ENCODE data around the gene TM4SF4. TPM values are rescaled to one million over a fixed set of nuclear protein-coding genes. Genes with fewer than 3 reads are reported as not detected.

TM4SF4 gene
- total and polyA plus RNA-seq, 2 of the 8 experiments (the other 6 are each of a cell fraction or from before 2014, with no cell fraction given): not detected

DNA sequence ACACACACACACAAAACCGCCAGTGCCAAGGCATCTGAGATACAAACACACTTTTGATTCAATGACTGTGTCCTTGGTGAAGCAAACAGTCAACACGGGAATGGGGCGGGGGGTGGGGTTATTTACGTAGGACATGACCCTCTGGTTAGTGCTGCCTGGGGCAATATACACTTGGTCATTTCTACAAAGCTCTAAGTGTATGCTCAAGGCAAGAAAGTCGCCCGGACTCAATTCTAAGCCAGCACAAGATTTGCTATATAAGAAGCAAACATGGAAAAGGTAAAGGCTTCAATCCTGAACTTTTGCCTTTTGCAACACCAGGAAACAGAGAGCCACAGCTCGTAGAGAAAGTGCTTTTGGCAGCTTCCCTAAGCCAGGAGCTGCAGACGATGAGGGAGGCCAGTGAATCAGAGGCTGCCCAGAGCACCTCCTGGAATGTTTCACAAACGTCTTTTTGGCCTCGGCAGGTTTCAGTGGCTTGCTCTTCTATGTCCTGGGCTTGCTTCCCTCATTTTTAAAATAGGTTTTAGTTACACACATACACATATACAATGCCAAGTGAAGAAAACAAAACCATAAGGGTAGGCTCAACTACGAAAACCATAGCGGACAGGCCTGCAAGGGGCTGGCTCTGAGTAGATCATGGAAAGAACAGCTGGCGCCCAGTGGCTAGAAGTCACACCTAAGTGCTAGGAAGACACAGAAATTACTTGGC, 73.6 kb downstream of the TM4SF4 start:
- no peak overlapping the region for H3K18ac ChIP-seq (ENCODE audit: extremely low read depth, low read length)
- H3K23ac ChIP-seq (ENCODE audit: insufficient read length): no peak overlapping the region
- H2BK5ac ChIP-seq (ENCODE audit: low read depth, low read length): 0 out of 2 replicates have a peak overlapping the region, but pooled peaks have one; percentile 25
- 79% methylated on average over 13 of the region's 13 CpGs; no CpG with 5 or more reads in 1 of the 2 experiments for WGBS, 2 experiments (ENCODE audit: extremely low coverage in 1 of 2, insufficient coverage in 1 of 2, insufficient read length in 1 of 2, insufficient replicate concordance in 2 of 2, low coverage in 1 of 2, low lambda C conversion rate in 2 of 2, missing lambda C conversion rate in 1 of 2)
- POLR2A ChIA-PET (ENCODE audit: partially characterized antibody): no interaction called here
- H2BK20ac ChIP-seq (ENCODE audit: low read length): no peak overlapping the region
- H3K4ac ChIP-seq (replicated peaks; ENCODE audit: insufficient read length, low read depth, low read length): no peak overlapping the region
- peak overlapping the region in 1 of 4 experiments; percentile 9; a peak in 1 of 7 replicates for H3K9ac ChIP-seq (replicated peaks in 1 of 4; ENCODE audit: extremely low read depth in 1 of 4, low read depth in 3 of 4, low read length in 3 of 4)
- no peaks in the 10 kb centered on the region for H3K27me3 ChIP-seq (replicated peaks in 1 of 4; ENCODE audit: control insufficient read depth in 3 of 4, extremely low read depth in 1 of 4, insufficient read depth in 3 of 4, low read length in 3 of 4)
- H4K5ac ChIP-seq (ENCODE audit: insufficient read length, low read depth, low read length): no peak overlapping the region
- no peaks in the 10 kb centered on the region for H3K36me3 ChIP-seq (ENCODE audit: control insufficient read depth in 2 of 4, insufficient read depth in 4 of 4, low read length in 3 of 4)
- no peaks in the 10 kb centered on the region; the same call in 1 of the 2 replicates for H3K79me1 ChIP-seq (ENCODE audit: low read depth, low read length)
- H3K27ac ChIP-seq (ENCODE audit: low read depth, low read length): no peak overlapping the region
- H2AK5ac ChIP-seq (ENCODE audit: low read depth, low read length): no peak overlapping the region
- H4K91ac ChIP-seq (replicated peaks; ENCODE audit: insufficient read length, low read length): no peak overlapping the region
- CTCF ChIA-PET (ENCODE audit: partially characterized antibody): interaction anchor here (0.6 to 2.9 kb wide), 6 partner anchors 12 to 195 kb away, joined by 3 to 9 read pairs (median 4); no protein-coding TSS in a partner anchor
- FAIRE-seq (no peak), DNase-seq (ENCODE audit: low read depth in 1 of 2, low spot score in 2 of 2) (no peak)
- H4K20me1 ChIP-seq (replicated peaks in 1 of 2; ENCODE audit: control insufficient read depth in 1 of 2, insufficient read depth in 2 of 2, low read length in 2 of 2): no peaks in the 10 kb centered on the region
- no peak overlapping the region for H3K4me3 ChIP-seq (ENCODE audit: extremely low read depth in 1 of 4, insufficient read depth in 2 of 4, low read depth in 3 of 4, low read length in 4 of 4)
- no peaks in the 10 kb centered on the region for H3K9me3 ChIP-seq (ENCODE audit: insufficient read depth in 2 of 2, low read depth in 1 of 2, low read length in 1 of 2)
- no peak overlapping the region for H3K56ac ChIP-seq (replicated peaks; ENCODE audit: insufficient read length, low read depth, low read length)
- no peak overlapping the region; a peak in 1 of 4 replicates for H3K4me2 ChIP-seq (ENCODE audit: insufficient read depth in 1 of 2, low read depth in 2 of 2, low read length in 2 of 2)
- H3K4me1 ChIP-seq (replicated peaks in 1 of 4; ENCODE audit: control insufficient read depth in 3 of 4, insufficient read depth in 4 of 4, low read length in 3 of 4): peaks cover 0 to 3% (median under 1%) of the 10 kb centered on the region in 4 experiments; a peak in 3 of 7 replicates
- no peak overlapping the region for H4K8ac ChIP-seq (ENCODE audit: extremely low read depth, insufficient read depth, low read length)
- H2BK120ac ChIP-seq (replicated peaks; ENCODE audit: low read depth, low read length): no peak overlapping the region
- peaks cover 0 to 5% of the 10 kb centered on the region in 2 experiments; a peak in 2 of 4 replicates for H3K79me2 ChIP-seq (ENCODE audit: control insufficient read depth in 1 of 2, insufficient read depth in 2 of 2, low read length in 2 of 2)
- no peak overlapping the region for H2BK15ac ChIP-seq (ENCODE audit: low read length)
- no peak overlapping the region; the same call in 1 of the 2 replicates for H2BK12ac ChIP-seq (ENCODE audit: low read depth, low read length)
- H2AFZ ChIP-seq (ENCODE audit: low read length): no peak overlapping the region
- no peak overlapping the region for H3K14ac ChIP-seq (ENCODE audit: insufficient read length)
- no peaks in the 10 kb centered on the region for H3K23me2 ChIP-seq (ENCODE audit: low read depth, low read length)
- TF ChIP-seq TAF7 (optimal IDR thresholded peaks at IDR 0.05; ENCODE audit: borderline replicate concordance, low read depth, low read length) (no peak), GABPA (IDR thresholded peaks at IDR 0.05; ENCODE audit: borderline replicate concordance, insufficient read depth, low read length) (no peak), YY1 (IDR thresholded peaks at IDR 0.05; ENCODE audit: low read depth, low read length) (no peak), FOSL1 (IDR thresholded peaks at IDR 0.05; ENCODE audit: insufficient read depth, low read depth, low read length) (no peak), SAP30 (IDR thresholded peaks at IDR 0.05; ENCODE audit: insufficient read depth, insufficient replicate concordance, low read length) (no peak), JUN (IDR thresholded peaks at IDR 0.05; ENCODE audit: low read depth, low read length) (no peak), CEBPB (IDR thresholded peaks at IDR 0.05; ENCODE audit: low read depth, low read length) (no peak), CREB1 (IDR thresholded peaks at IDR 0.05) (no peak), EZH2 (IDR thresholded peaks at IDR 0.05; ENCODE audit: low read depth, low read length, severe bottlenecking) (no peak), SP1 (IDR thresholded peaks at IDR 0.05; ENCODE audit: low read depth, low read length) (no peak), CBX5 (IDR thresholded peaks at IDR 0.05; ENCODE audit: low read depth, low read length) (no peak), SIRT6 (IDR thresholded peaks at IDR 0.05; ENCODE audit: low read length) (no peak)
- TF ChIP-seq, protein P1, sequence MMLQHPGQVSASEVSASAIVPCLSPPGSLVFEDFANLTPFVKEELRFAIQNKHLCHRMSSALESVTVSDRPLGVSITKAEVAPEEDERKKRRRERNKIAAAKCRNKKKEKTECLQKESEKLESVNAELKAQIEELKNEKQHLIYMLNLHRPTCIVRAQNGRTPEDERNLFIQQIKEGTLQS (IDR thresholded peaks at IDR 0.05; ENCODE audit: insufficient read depth, low read depth, low read length): no peak

Data from H1 (cell line).